A673 (cell line): ENCODE data around the gene DGKZ. TPM values are rescaled to one million over a fixed set of nuclear protein-coding genes. Genes with fewer than 3 reads are reported as not detected.

Experiments
- BruUV-seq: library from RNA; stranded (reverse); fragments of 400-500 nt; replicated peaks from 2 replicates; lab custom pipeline; 2021; lab: Mats Ljungman, UMichigan
- CTCF ChIA-PET: fragments of 300-600 bp; sonication (Branson Sonifier 250); formaldehyde crosslinking; loops from one replicate; lab custom pipeline; 2022; ENCODE audit warnings: antibody characterized with exemption; lab: Charles Lee
- POLR2A ChIA-PET: fragments of 300-600 bp; sonication (Branson Sonifier 250); formaldehyde crosslinking; loops from one replicate; lab custom pipeline; 2022; ENCODE audit warnings: antibody characterized with exemption; ENCODE audit not compliant: low non-redundant PET; lab: Charles Lee
- DNase-seq: peaks from one replicate; pipeline ENCODE4 v3.0.0-alpha.2; 2015; ENCODE audit warnings: low spot score
- H3K27ac ChIP-seq: fragments of 200-600 bp; sonication (generic); 2 replicates; pipeline ENCODE4 v1.5.1; 2016; ENCODE audit warnings: mixed run types, low read depth, mild to moderate bottlenecking, mixed read lengths, antibody characterized with exemption, low read length; ENCODE audit not compliant: poor library complexity, severe bottlenecking
- H3K27me3 ChIP-seq: fragments of 200-600 bp; sonication (generic); replicated peaks from 2 replicates; pipeline ENCODE4 v1.6.1; 2017; ENCODE audit warnings: mixed run types, low read depth, mild to moderate bottlenecking, mixed read lengths, antibody characterized with exemption, low read length; ENCODE audit not compliant: insufficient read depth, poor library complexity
- H3K36me3 ChIP-seq: fragments of 200-600 bp; sonication (generic); 2 replicates; pipeline ENCODE4 v1.6.1; 2016; ENCODE audit warnings: mixed run types, mild to moderate bottlenecking, mixed read lengths, antibody characterized with exemption, low read length; ENCODE audit not compliant: insufficient read depth, poor library complexity, severe bottlenecking
- H3K4me1 ChIP-seq: fragments of 200-600 bp; sonication (generic); 2 replicates; pipeline ENCODE4 v1.6.1; 2017; ENCODE audit warnings: mixed run types, mild to moderate bottlenecking, mixed read lengths, antibody characterized with exemption, low read length; ENCODE audit not compliant: insufficient read depth, poor library complexity, severe bottlenecking
- H3K4me3 ChIP-seq: fragments of 200-600 bp; sonication (generic); 2 replicates; pipeline ENCODE4 v1.5.1; 2016; ENCODE audit warnings: low read depth, mixed run types, mild to moderate bottlenecking, mixed read lengths, low read length; ENCODE audit not compliant: poor library complexity, severe bottlenecking
- H3K9me3 ChIP-seq: fragments of 200-600 bp; sonication (generic); 2 replicates; pipeline ENCODE4 v1.6.1; 2016; ENCODE audit warnings: mixed run types, low read depth, mild to moderate bottlenecking, mixed read lengths, antibody characterized with exemption, low read length; ENCODE audit not compliant: poor library complexity, severe bottlenecking
- CTCF ChIP-seq: fragments of 300-800, 200-600 bp; sonication (generic); conservative IDR thresholded peaks from 2 replicates; pipeline ENCODE4 v1.5.1; 2017; ENCODE audit warnings: low read depth, mild to moderate bottlenecking, antibody characterized with exemption, low read length, moderate library complexity, mixed read lengths
- EZH2 ChIP-seq: fragments of 200-600 bp; sonication (generic); IDR thresholded peaks from 2 replicates; pipeline ENCODE4 v1.6.1; 2017; ENCODE audit warnings: borderline replicate concordance, low read depth, mild to moderate bottlenecking, mixed read lengths, antibody characterized with exemption, low read length; ENCODE audit not compliant: poor library complexity, severe bottlenecking
- intact Hi-C: fragments of 100-400 bp; cut with micrococcal nuclease; formaldehyde crosslinking; loops from one replicate; pipeline ENCODE4 v1.10.0; 2022; ENCODE audit not compliant: unreplicated experiment
- total RNA-seq: library from RNA; stranded (reverse); gene quantifications from 2 replicates; pipeline ENCODE4 v1.2.3, GENCODE V29; 2021

Gene DGKZ
- total RNA-seq, 1 experiment from 2014 or later = 145 TPM

- POLR2A ChIA-PET = interaction anchor here (1.0 kb wide), 1 partner anchor 9 kb away, joined by 3 read pairs; no protein-coding TSS in a partner anchor
- peak overlapping the region; percentile 85 for H3K27ac ChIP-seq
- no peak for TF ChIP-seq EZH2
- no peak for TF ChIP-seq CTCF
Observed at GRCh38 chr11:46360878-46361277, 13.6 kb downstream of the DGKZ start.

GRCh38 chr11:46361283-46362155 is 14.3 kb downstream of the DGKZ start:
- BruUV-seq = no TSS peak
- intact Hi-C loops = no loop called here
- no peaks in the 10 kb centered on the region for H3K36me3 ChIP-seq
- TF ChIP-seq EZH2 = no peak
- TF ChIP-seq CTCF = no peak
- ChIA-PET POLR2A (interaction anchor here (1.0 kb wide), 1 partner anchor 9 kb away, joined by 3 read pairs; no protein-coding TSS in a partner anchor), CTCF (interaction anchor here (0.5 to 1.8 kb wide), 6 partner anchors 10 to 1092 kb away, joined by 3 to 27 read pairs (median 4); partner anchors contain the start of gene DGKZ)
- H3K4me1 ChIP-seq = peaks cover 25% of the 10 kb centered on the region
- peak overlapping the region; percentile 20 for H3K4me3 ChIP-seq
- peak; percentile 97 for DNase-seq
- H3K9me3 ChIP-seq = no peaks in the 10 kb centered on the region
- H3K27ac ChIP-seq = peak overlapping the region; percentile 85
- H3K27me3 ChIP-seq = no peaks in the 10 kb centered on the region

More at GRCh38 chr11:46360878-46361277, 13.6 kb downstream of the DGKZ start:
- CTCF ChIA-PET = interaction anchor here (0.9 to 1.8 kb wide), 5 partner anchors 9 to 31 kb away, joined by 4 to 27 read pairs (median 4); partner anchors contain the start of gene DGKZ
- Histone ChIP-seq H3K36me3 (peaks cover 4% of the 10 kb centered on the region), H3K9me3 (no peaks in the 10 kb centered on the region), H3K4me1 (peaks cover 25% of the 10 kb centered on the region), H3K27me3 (no peaks in the 10 kb centered on the region), H3K4me3 (peak overlapping the region; percentile 20)
- no peak for DNase-seq
- intact Hi-C loops = no loop called here
- no TSS peak for BruUV-seq

- peak overlapping the region; percentile 85 for H3K27ac ChIP-seq
- no peaks in the 10 kb centered on the region for H3K27me3 ChIP-seq
- ChIA-PET POLR2A (no interaction called here), CTCF (no interaction called here)
- TF ChIP-seq EZH2 (no peak), CTCF (no peak)
- no peaks in the 10 kb centered on the region for H3K9me3 ChIP-seq
- no peak for DNase-seq
- peaks cover 26% of the 10 kb centered on the region for H3K4me1 ChIP-seq
- BruUV-seq = no TSS peak
- no peak overlapping the region for H3K4me3 ChIP-seq
- no peaks in the 10 kb centered on the region for H3K36me3 ChIP-seq
- intact Hi-C loops = no loop called here
Observed at GRCh38 chr11:46362156-46363030, 15.1 kb downstream of the DGKZ start.
